ENCODE results near the gene ZDHHC11.

DNA sequence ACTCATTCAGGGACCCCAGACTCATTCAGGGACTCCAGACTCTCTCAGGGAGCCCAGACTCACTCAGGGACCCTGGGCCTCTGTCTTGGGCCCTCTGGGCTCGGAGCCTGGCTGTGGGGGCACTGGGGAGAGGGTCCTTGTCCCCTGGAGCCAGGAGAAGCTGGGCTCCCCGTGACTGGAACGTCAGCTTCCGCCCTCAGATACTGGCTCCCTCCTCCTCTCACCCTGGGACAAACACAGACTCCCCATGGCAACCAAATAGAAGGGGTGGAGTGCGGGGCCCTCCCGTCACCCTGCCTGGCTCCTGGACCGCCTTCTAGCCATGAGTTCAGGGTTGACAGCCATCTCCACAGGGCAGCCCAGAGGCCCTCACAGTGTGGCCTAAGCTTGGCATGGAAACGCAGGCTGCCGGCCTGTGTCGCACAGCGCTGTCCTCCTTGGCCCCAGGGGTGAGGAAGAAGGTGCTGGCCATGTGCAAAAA, 93.9 kb downstream of the ZDHHC11 start:
- TF ChIP-seq, protein P1, sequence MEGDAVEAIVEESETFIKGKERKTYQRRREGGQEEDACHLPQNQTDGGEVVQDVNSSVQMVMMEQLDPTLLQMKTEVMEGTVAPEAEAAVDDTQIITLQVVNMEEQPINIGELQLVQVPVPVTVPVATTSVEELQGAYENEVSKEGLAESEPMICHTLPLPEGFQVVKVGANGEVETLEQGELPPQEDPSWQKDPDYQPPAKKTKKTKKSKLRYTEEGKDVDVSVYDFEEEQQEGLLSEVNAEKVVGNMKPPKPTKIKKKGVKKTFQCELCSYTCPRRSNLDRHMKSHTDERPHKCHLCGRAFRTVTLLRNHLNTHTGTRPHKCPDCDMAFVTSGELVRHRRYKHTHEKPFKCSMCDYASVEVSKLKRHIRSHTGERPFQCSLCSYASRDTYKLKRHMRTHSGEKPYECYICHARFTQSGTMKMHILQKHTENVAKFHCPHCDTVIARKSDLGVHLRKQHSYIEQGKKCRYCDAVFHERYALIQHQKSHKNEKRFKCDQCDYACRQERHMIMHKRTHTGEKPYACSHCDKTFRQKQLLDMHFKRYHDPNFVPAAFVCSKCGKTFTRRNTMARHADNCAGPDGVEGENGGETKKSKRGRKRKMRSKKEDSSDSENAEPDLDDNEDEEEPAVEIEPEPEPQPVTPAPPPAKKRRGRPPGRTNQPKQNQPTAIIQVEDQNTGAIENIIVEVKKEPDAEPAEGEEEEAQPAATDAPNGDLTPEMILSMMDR (conservative IDR thresholded peaks at IDR 0.05; ENCODE audit: low read depth, low read length): no peak
- TF ChIP-seq EZH2phosphoT487 (IDR thresholded peaks at IDR 0.05; ENCODE audit: borderline replicate concordance, low read length): no peak
